Left ventricle myocardium inferior (tissue), 1 donor: ENCODE measurements around the gene MACROD2. TPM values are rescaled to one million over a fixed set of nuclear protein-coding genes. Genes with fewer than 3 reads are reported as not detected.

Source experiments
- DNase-seq: peaks from one replicate; pipeline ENCODE4 v3.0.0-alpha.2; 2020
- H3K27ac ChIP-seq: fragments of 200-600 bp; replicated peaks from 2 replicates; pipeline ENCODE4 v1.8.0; 2021
- H3K27me3 ChIP-seq: fragments of 200-600 bp; 2 replicates; pipeline ENCODE4 v1.8.0; 2021; ENCODE audit warnings: low read depth
- H3K36me3 ChIP-seq: fragments of 200-600 bp; 2 replicates; pipeline ENCODE4 v1.8.0; 2021
- H3K4me1 ChIP-seq: fragments of 200-600 bp; 2 replicates; pipeline ENCODE4 v1.8.0; 2021
- H3K4me3 ChIP-seq: fragments of 200-600 bp; 2 replicates; pipeline ENCODE4 v1.8.0; 2021; ENCODE audit warnings: mild to moderate bottlenecking, moderate library complexity
- H3K9me3 ChIP-seq: fragments of 200-600 bp; replicated peaks from 2 replicates; pipeline ENCODE4 v1.8.0; 2021
- CTCF ChIP-seq: fragments of 200-600 bp; IDR thresholded peaks from 2 replicates; pipeline ENCODE4 v1.8.0; 2021; ENCODE audit warnings: antibody characterized with exemption, mild to moderate bottlenecking, borderline replicate concordance
- intact Hi-C: fragments of 100-400 bp; cut with micrococcal nuclease; formaldehyde crosslinking; loops from one replicate; pipeline ENCODE4 v1.11.0; 2022
- total RNA-seq: library from RNA; stranded (reverse); fragmentation: NEBNext Ultra II Directional; extraction: Animal tissue kit (Norgen Biotek cat#: 25700); gene quantifications from one replicate; pipeline ENCODE4 v1.2.1, GENCODE V29; 2021
- donor health status: DM: no; HTN: yes; CAD: no; lungs with severe emphysema.

Gene MACROD2
- total RNA-seq, 1 donor from 2014 or later = 3.6 TPM

- H3K4me3 ChIP-seq = no peak overlapping the region
- no peaks in the 10 kb centered on the region for H3K4me1 ChIP-seq
- no peak for TF ChIP-seq CTCF
- no peak for DNase-seq
- no peak overlapping the region for H3K27ac ChIP-seq
- no peaks in the 10 kb centered on the region for H3K27me3 ChIP-seq
- no peaks in the 10 kb centered on the region for H3K9me3 ChIP-seq
- intact Hi-C loops = no loop called here
- no peaks in the 10 kb centered on the region for H3K36me3 ChIP-seq
Observed at GRCh38 chr20:15220009-15220656, 1224.8 kb downstream of the MACROD2 start.

GRCh38 chr20:15220778-15221565 lies 1225.7 kb downstream of the MACROD2 start:
- DNase-seq = no peak
- H3K9me3 ChIP-seq = no peaks in the 10 kb centered on the region
- no peak overlapping the region for H3K4me3 ChIP-seq
- intact Hi-C loops = no loop called here
- no peak for TF ChIP-seq CTCF
- no peaks in the 10 kb centered on the region for H3K36me3 ChIP-seq
- no peaks in the 10 kb centered on the region for H3K4me1 ChIP-seq
- no peaks in the 10 kb centered on the region for H3K27me3 ChIP-seq
- no peak overlapping the region for H3K27ac ChIP-seq

GRCh38 chr20:15222502-15223330 lies 1227.4 kb downstream of the MACROD2 start:
- intact Hi-C loops = no loop called here

GRCh38 chr20:15224199-15224598 lies 1228.9 kb downstream of the MACROD2 start:
- H3K9me3 ChIP-seq = no peaks in the 10 kb centered on the region
- DNase-seq = no peak
- H3K4me3 ChIP-seq = no peak overlapping the region
- TF ChIP-seq CTCF = no peak
- intact Hi-C loops = no loop called here
- H3K36me3 ChIP-seq = no peaks in the 10 kb centered on the region
- no peaks in the 10 kb centered on the region for H3K27me3 ChIP-seq
- no peaks in the 10 kb centered on the region for H3K4me1 ChIP-seq
- H3K27ac ChIP-seq = no peak overlapping the region

More at GRCh38 chr20:15222502-15223330, 1227.4 kb downstream of the MACROD2 start:
- no peaks in the 10 kb centered on the region for H3K4me1 ChIP-seq
- no peaks in the 10 kb centered on the region for H3K36me3 ChIP-seq
- DNase-seq = no peak
- no peak overlapping the region for H3K27ac ChIP-seq
- no peaks in the 10 kb centered on the region for H3K9me3 ChIP-seq
- H3K27me3 ChIP-seq = no peaks in the 10 kb centered on the region
- H3K4me3 ChIP-seq = no peak overlapping the region
- TF ChIP-seq CTCF = no peak

- H3K27ac ChIP-seq = no peak overlapping the region
- H3K4me1 ChIP-seq = no peaks in the 10 kb centered on the region
- intact Hi-C loops = no loop called here
- no peak for DNase-seq
- TF ChIP-seq CTCF = no peak
- H3K4me3 ChIP-seq = no peak overlapping the region
- H3K36me3 ChIP-seq = no peaks in the 10 kb centered on the region
- no peaks in the 10 kb centered on the region for H3K9me3 ChIP-seq
- no peaks in the 10 kb centered on the region for H3K27me3 ChIP-seq
Observed at GRCh38 chr20:15227102-15227501, 1231.8 kb downstream of the MACROD2 start.
